Left renal cortex interstitium (tissue), 4 donors: ENCODE results near the gene LRRC52. TPM values are rescaled to one million over a fixed set of nuclear protein-coding genes. Genes with fewer than 3 reads are reported as not detected.
"Not testable (repeated sequence)": the region's sequence is repeated elsewhere in the genome, so short reads cannot be mapped to it uniquely, and the experiment has no call there.

Experiments used
- DNase-seq, 4 donors: peaks; one replicate each; pipeline ENCODE4 v3.0.0-alpha.2; 2013; ENCODE audit warnings: low read depth in 4 of 4, low spot score in 2 of 4, missing footprints in 1 of 4
- polyA plus RNA-seq, 4 donors: library from polyadenylated mRNA; unstranded; fragments of 120-200 nt; gene quantifications; one replicate each; pipeline ENCODE4 v1.2.1, GENCODE V29; 2013; ENCODE audit not compliant: insufficient read length in 4 of 4

LRRC52 gene
- polyA plus RNA-seq, 4 donors, result 0.08 TPM; not detected in 3

DNA sequence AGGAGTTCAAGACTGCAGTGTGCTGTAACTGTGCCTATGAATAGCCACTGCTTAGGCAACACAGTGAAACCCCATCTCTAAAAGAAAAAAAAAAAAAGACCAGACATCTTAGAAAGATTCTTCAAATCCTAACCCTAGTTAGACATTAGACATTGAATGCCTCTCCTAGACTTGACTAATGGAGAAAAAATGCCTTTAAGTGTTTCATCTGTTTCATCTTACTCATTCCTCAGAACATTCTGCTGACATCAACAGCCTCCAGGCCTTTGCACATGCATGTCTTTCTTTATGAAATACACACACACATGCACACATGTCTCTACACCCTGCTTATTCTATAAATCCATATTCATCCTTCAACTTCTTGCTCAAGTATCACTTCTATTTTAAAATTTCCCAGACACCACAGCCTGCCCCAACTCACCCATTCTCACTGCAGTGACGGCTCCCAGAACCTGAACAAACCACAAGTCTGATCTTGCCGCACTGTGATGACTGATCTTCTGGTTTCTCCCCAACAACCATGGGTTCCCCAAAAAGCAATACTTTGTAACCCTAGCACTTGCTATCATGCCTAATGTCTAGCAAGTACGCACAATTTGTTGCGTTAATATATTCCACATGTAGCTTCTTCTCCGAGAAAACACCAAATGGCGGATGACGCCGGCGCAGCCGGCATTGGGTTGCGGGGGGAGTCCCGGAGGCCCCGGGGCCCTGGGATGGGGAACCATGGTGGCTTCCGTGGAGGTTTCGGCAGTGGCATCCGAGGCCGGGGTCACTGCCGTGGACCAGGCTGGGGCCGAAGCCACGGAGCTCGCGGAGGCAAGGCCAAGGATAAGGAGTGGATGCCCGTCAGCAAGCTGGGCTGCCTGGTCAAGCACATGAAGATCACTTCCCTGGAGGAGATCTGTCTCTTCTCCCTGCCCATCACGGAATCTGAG is 37.4 kb downstream of the LRRC52 start:
- no peak for DNase-seq

DNA sequence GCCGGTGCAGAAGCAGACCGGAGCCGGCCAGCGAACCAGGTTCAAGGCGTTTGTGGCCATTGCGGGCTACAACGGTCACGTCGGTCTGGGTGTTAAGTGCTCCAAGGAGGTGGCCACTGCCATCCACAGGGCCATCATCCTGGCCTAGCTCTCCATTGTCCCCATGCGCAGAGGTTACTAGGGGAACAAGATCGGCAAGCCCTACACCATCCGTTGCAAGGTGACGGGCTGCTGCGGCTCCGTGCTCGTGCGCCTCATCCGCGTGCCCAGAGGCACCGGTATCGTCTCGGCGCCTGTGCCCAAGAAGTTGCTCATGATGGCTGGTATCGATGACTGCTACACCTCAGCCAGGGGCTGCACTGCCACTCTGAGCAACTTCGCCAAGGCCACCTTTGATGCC is 38.1 kb downstream of the LRRC52 start:
- no peak for DNase-seq

DNA sequence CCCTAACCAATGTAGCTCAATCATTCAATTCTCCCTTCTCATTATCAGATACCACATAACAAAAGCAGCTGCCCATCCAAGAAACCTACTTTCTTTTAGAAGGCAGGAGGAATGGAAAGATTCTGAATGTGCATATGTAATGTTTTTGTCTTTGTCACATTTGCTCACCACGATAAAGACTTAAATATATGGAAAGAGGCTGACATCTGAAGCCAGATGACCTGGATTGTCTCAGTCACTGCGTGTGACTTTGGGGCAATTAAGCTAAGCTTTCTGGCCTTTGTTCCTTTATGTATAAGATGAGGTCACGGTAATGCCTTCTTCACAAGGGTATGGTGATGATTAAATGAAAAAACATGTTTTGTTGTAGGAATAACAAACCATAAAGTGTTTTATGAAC is 42.6 kb downstream of the LRRC52 start:
- DNase-seq, result no peak

- not testable (repeated sequence) for DNase-seq
These were observed 47.6 kb downstream of the LRRC52 start for GRCh38 chr1:165591391-165591790.

- DNase-seq, result peak in 3 of 4 donors; percentile 44 to 57 (median 50)
These were observed 49.4 kb downstream of the LRRC52 start for GRCh38 chr1:165592945-165593823.

DNA sequence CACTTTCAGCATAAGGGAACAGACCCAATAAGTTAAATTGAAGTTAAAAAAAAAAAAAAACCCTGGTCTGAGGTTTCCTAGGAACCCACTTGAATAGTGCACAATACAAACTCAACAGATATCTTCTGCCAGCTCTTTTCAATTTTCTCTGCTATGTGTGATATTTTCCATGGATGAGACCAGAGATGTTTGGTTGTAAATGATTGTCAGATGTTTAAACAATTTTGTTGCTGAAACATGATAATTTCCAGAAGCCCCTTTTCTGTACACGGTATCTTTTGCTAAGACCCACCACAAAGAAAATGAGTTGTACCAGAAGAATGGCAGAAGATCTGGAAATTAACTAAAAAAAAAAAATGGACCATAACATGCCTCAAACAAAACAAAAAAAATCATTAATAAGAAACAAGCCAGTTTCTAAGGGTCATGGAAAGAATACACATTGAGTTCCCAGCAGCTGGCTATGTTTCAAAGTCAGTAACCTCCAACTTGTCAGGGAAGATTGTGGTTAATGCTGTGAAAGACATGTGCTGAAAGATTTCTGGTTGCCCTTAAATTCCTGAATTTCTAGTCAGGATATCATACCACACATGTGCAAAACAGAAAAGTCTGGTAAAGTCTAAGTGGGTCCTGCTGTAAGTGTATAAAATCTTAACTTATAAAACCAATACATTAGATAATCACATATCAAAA is 51.6 kb downstream of the LRRC52 start:
- no peak for DNase-seq

GRCh38 chr1:165597883-165598675 is 54.3 kb downstream of the LRRC52 start:
- peak; percentile 85 to 98 (median 93) for DNase-seq

DNA sequence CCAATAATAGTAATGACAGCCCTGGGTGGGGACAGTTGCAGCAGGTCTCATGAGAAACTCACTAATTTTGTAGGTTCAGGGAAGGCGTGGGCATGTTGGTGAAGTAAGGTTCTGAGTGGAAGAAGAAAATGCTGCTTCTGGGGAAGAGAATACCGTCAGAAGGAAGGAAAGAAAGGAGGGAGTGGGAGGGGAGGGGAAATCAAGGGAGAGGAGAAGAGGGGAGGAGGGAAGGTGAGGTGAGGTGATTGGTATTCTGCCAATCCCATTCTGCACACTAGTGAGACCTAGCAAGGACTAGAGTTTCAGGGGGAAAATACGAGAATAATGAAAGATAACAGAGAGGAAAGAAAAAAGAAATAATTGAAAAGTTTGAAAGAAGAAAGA is 54.9 kb downstream of the LRRC52 start:
- peak in 1 of 4 donors; percentile 15 for DNase-seq

GRCh38 chr1:165600793-165601192 is 57.0 kb downstream of the LRRC52 start:
- DNase-seq, result no peak

DNA sequence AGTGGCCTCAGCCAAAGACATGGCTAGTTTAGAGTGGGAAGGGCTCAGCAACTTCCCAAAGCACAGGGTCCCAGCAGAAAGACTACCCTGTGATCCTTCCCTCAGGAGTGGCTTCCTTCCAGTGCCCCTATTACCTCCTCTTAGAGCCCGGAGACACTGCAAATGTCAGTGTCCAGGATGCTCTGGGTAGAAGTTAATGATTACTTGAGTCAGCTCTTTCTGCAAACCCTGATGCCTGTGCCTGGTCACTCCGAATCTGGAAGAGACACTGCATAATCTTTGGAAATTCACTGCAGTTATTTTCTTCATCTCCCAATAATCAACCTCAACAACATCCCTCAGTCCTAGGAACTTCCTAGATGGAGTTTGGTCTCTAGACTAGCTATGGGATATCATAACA is 60.0 kb downstream of the LRRC52 start:
- DNase-seq, result no peak

DNA sequence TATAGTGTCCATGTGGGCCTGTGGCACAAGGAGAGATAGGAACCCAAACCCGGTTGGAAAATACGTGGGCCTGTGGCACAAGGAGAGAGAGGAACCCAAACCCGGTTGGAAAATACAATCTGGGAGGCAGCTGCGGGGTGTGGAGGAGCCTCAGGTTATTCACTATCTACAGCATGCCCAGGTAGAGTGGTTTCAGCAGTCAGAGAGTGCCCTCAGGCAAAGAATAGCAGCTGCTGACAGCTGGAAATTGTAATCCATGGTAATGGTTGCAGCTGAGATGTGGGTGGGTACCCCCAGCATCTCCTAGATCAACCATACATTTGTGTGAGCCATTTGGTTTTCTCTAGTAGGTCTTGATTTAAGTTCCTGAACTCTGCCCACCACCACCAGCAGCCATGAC is 61.4 kb downstream of the LRRC52 start:
- no peak for DNase-seq

DNA sequence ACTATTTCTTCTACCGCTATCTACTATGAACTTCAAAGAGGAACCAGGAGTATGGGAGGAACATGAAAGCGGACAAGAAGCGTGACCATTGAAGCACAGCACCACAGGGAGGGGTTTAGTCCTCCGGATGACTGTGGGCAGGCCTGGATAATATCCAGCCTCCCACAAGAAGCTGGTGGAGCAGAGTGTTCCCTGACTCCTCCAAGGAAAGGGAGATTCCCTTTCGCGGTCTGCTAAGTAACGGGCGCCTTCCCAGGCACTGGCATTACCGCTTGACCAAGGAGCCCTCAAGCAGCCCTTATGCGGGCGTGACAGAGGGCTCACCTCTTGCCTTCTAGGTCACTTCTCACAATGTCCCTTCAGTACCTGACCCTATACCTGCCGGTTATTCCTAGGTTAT is 62.9 kb downstream of the LRRC52 start:
- not testable (repeated sequence) for DNase-seq

- DNase-seq, result no peak
These were observed 67.1 kb downstream of the LRRC52 start for GRCh38 chr1:165610866-165611265.

- DNase-seq, result no peak
These were observed 68.3 kb downstream of the LRRC52 start for GRCh38 chr1:165612062-165612461.

Other genes with a start within 250 kb of the LRRC52 start
- not detected for gene LMX1A, start 187.3 kb upstream of the LRRC52 start, polyA plus RNA-seq
- 1 to 10 TPM; 1.6 to 3.0 (median 2.2) TPM for gene RXRG, start 98.9 kb upstream of the LRRC52 start, polyA plus RNA-seq
- 100 to 1,000 TPM; 193 to 223 (median 212) TPM for gene MGST3, start 87.2 kb downstream of the LRRC52 start, polyA plus RNA-seq
- 100 to 1,000 TPM in 3 of 4 donors, 10 to 100 TPM in 1; 95.5 to 116 (median 106) TPM for gene ALDH9A1, start 154.6 kb downstream of the LRRC52 start, polyA plus RNA-seq
- gene TMCO1, start 224.9 kb downstream of the LRRC52 start, polyA plus RNA-seq, result 100 to 1,000 TPM; 146 to 188 (median 159) TPM